Endodermal cell (in vitro differentiated cells): ENCODE measurements around the gene MTUS2. TPM values are rescaled to one million over a fixed set of nuclear protein-coding genes. Genes with fewer than 3 reads are reported as not detected.

Experiments
- DNase-seq: peaks from one replicate; pipeline ENCODE4 v3.0.0-alpha.2; 2017
- H3K27ac ChIP-seq: 2 replicates; pipeline ENCODE4 v1.5.1; 2013; ENCODE audit warnings: mild to moderate bottlenecking, low read depth, low read length, moderate library complexity
- H3K27me3 ChIP-seq: 2 replicates; pipeline ENCODE4 v1.6.1; 2013; ENCODE audit warnings: mild to moderate bottlenecking, low read length, moderate library complexity; ENCODE audit not compliant: insufficient read depth, control insufficient read depth, poor library complexity, severe bottlenecking
- H3K36me3 ChIP-seq: 2 replicates; pipeline ENCODE4 v1.7.0; 2013; ENCODE audit warnings: mild to moderate bottlenecking, low read length, moderate library complexity; ENCODE audit not compliant: control insufficient read depth, insufficient read depth
- H3K4me1 ChIP-seq: one replicate; pipeline ENCODE4 v1.7.0; 2013; ENCODE audit warnings: low read length; ENCODE audit not compliant: control insufficient read depth, insufficient read depth
- H3K4me3 ChIP-seq: 2 replicates; pipeline ENCODE4 v1.5.1; 2013; ENCODE audit warnings: mild to moderate bottlenecking, low read length, moderate library complexity
- H3K9ac ChIP-seq: 2 replicates; pipeline ENCODE4 v1.6.1; 2013; ENCODE audit warnings: mild to moderate bottlenecking, low read length, moderate library complexity; ENCODE audit not compliant: poor library complexity, severe bottlenecking; ENCODE audit errors: extremely low read depth
- H3K9me3 ChIP-seq: 2 replicates; pipeline ENCODE4 v1.6.1; 2013; ENCODE audit warnings: mild to moderate bottlenecking, low read length, moderate library complexity; ENCODE audit not compliant: control insufficient read depth
- H3K27ac Mint-ChIP-seq: 2 replicates; pipeline ENCODE4 v1.8.0; 2020; ENCODE audit warnings: mixed read lengths
- H3K27me3 Mint-ChIP-seq: 2 replicates; pipeline ENCODE4 v1.8.0; 2021; ENCODE audit warnings: mild to moderate bottlenecking, mixed read lengths; ENCODE audit not compliant: insufficient read depth
- H3K36me3 Mint-ChIP-seq: 2 replicates; pipeline ENCODE4 v1.8.0; 2020; ENCODE audit warnings: low read depth, mixed read lengths
- H3K4me1 Mint-ChIP-seq: 2 replicates; pipeline ENCODE4 v1.8.0; 2020; ENCODE audit warnings: mixed read lengths
- H3K4me3 Mint-ChIP-seq: 2 replicates; pipeline ENCODE4 v1.8.0; 2020; ENCODE audit warnings: mild to moderate bottlenecking, moderate library complexity, mixed read lengths
- H3K9me3 Mint-ChIP-seq: 2 replicates; pipeline ENCODE4 v1.8.0; 2020; ENCODE audit warnings: mild to moderate bottlenecking, mixed read lengths
- WGBS, 2 experiments: methylation state at CpG; one replicate each; pipeline versions ENCODE4 v1.1.5 to v1.1.7; 2013; ENCODE audit warnings: missing lambda C conversion rate in 2 of 2, mixed read lengths in 1 of 2; ENCODE audit not compliant: insufficient coverage in 1 of 2, insufficient read length in 1 of 2; 5-methylcytosine and 5-hydroxymethylcytosine counted together
- total RNA-seq, 2 donors: library from RNA; stranded (reverse); fragmentation: NEBNext Ultra II Directional in 1 of 2; extraction: Animal tissue kit (Norgen Biotek cat#: 25700) in 1 of 2; gene quantifications; 2 replicates in 1 of 2; 3 replicates in 1 of 2; pipeline ENCODE4 v1.2.1, GENCODE V29; 2021
- TF ChIP-seq, protein P1 (sequence below): fragments of 200-600 bp; sonication (generic); conservative IDR thresholded peaks from 2 replicates; pipeline ENCODE4 v1.5.0; 2021; ENCODE audit warnings: antibody characterized with exemption, mild to moderate bottlenecking

The MTUS2 gene
- total RNA-seq, 2 donors from 2014 or later = 1.2 to 1.3 TPM

DNA sequence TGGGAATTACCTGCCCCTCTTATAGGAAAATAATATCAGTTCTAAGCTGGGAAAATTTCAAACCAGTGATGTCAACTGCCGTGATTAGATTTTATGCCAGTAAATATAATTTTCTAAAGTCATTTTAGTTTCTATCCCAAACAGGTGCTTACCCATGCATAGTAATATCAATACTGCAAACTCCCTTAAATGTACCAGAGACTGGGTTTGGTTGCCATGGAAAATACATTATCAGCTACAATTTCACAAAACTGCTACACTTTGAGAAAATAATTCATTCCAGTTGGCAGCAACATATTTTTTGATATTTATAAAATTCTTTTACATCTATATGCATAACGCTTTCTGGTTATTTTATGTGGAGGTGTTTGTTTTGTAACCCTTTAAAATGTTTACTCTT, 631.8 kb downstream of the MTUS2 start:
- 100% methylated on average over 1 of the region's 2 CpGs for WGBS, 2 experiments
- H3K4me3 ChIP-seq = no peak overlapping the region

DNA sequence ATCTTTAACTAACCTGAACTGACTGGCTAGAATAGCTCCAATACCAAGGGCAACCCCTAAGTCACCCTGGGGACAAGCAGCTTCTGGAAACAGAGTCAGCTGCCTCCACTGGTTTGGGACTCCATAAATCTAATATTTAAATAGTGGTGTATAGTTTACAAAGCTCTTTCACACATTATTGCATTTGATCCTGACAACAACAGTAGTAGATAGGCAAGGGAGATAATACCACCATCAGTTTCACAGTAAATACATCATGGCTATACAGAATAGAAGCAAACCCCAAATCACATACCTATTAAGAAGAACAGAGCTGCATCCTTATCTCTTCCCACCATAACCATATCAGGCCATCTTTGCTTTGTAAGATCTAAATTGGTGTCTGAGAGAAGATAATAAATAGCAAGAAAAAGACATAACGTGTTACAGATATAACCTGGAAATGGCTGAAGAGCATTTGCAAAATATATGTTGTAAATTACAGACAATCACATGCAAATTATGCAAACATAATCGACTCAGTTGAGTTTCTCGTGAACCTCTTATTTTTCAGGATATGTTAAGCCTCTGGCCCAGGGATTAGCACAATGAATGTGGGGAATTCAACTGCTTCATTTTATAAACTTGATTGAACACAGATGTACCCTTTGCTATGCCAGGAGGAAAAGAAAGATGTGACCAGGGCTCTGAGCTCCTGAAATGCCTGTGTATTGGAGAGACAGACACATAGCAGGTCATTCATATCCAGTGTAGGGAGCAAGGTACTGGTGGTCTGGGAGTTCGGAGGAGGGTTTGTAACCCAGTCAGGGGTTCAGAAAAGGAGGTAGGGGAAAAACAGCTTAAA, 632.9 kb downstream of the MTUS2 start:
- no peaks in the 10 kb centered on the region for H3K27me3 Mint-ChIP-seq
- no peaks in the 10 kb centered on the region for H3K9me3 ChIP-seq
- peaks cover 2% of the 10 kb centered on the region for H3K4me1 Mint-ChIP-seq
- no peak for DNase-seq
- TF ChIP-seq, protein P1, sequence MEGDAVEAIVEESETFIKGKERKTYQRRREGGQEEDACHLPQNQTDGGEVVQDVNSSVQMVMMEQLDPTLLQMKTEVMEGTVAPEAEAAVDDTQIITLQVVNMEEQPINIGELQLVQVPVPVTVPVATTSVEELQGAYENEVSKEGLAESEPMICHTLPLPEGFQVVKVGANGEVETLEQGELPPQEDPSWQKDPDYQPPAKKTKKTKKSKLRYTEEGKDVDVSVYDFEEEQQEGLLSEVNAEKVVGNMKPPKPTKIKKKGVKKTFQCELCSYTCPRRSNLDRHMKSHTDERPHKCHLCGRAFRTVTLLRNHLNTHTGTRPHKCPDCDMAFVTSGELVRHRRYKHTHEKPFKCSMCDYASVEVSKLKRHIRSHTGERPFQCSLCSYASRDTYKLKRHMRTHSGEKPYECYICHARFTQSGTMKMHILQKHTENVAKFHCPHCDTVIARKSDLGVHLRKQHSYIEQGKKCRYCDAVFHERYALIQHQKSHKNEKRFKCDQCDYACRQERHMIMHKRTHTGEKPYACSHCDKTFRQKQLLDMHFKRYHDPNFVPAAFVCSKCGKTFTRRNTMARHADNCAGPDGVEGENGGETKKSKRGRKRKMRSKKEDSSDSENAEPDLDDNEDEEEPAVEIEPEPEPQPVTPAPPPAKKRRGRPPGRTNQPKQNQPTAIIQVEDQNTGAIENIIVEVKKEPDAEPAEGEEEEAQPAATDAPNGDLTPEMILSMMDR = no peak
- no peaks in the 10 kb centered on the region for H3K36me3 ChIP-seq
- H3K27ac Mint-ChIP-seq = no peak overlapping the region
- H3K4me1 ChIP-seq = no peaks in the 10 kb centered on the region
- H3K9ac ChIP-seq = no peak overlapping the region
- H3K27ac ChIP-seq = no peak overlapping the region
- WGBS, 2 experiments = 85 to 100% methylated on average over 3 to 4 of the region's 4 CpGs
- H3K9me3 Mint-ChIP-seq = no peaks in the 10 kb centered on the region
- H3K4me3 ChIP-seq = no peak overlapping the region
- H3K4me3 Mint-ChIP-seq = no peak overlapping the region
- no peaks in the 10 kb centered on the region for H3K27me3 ChIP-seq
- H3K36me3 Mint-ChIP-seq = no peaks in the 10 kb centered on the region

More for the DNA sequence above, 631.8 kb downstream of the MTUS2 start:
- TF ChIP-seq, protein P1 = no peak
- no peak overlapping the region for H3K4me3 Mint-ChIP-seq
- no peaks in the 10 kb centered on the region for H3K27me3 ChIP-seq
- H3K27me3 Mint-ChIP-seq = no peaks in the 10 kb centered on the region
- H3K4me1 ChIP-seq = no peaks in the 10 kb centered on the region
- no peaks in the 10 kb centered on the region for H3K36me3 Mint-ChIP-seq
- peaks cover 5% of the 10 kb centered on the region for H3K4me1 Mint-ChIP-seq
- no peak overlapping the region for H3K9ac ChIP-seq
- H3K27ac Mint-ChIP-seq = no peak overlapping the region
- H3K36me3 ChIP-seq = no peaks in the 10 kb centered on the region
- H3K9me3 Mint-ChIP-seq = no peaks in the 10 kb centered on the region
- H3K27ac ChIP-seq = no peak overlapping the region
- H3K9me3 ChIP-seq = no peaks in the 10 kb centered on the region
- DNase-seq = no peak

DNA sequence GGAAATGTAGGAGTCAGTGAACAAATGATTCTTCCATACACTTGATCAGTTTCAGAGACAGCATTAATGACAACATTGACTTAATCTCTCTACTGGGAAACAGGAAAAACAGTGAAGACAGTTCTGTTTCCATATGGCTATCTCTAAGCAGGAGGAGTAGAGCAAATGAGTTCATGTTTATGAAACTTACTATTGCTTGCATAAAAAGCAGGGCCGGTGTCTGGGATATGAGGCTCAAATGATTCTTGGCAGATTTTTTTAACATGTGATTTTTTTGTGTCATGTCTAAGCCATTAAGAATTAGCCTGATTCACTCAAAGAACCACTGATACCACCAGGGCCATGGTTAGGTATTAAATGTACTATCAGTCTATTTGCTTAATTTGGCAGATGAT, 633.5 kb downstream of the MTUS2 start:
- Histone ChIP-seq H3K36me3 (no peaks in the 10 kb centered on the region), H3K4me1 (no peaks in the 10 kb centered on the region), H3K9ac (no peak overlapping the region), H3K4me3 (no peak overlapping the region), H3K9me3 (no peaks in the 10 kb centered on the region), H3K27me3 (no peaks in the 10 kb centered on the region), H3K27ac (no peak overlapping the region)
- H3K36me3 Mint-ChIP-seq = no peaks in the 10 kb centered on the region
- no peaks in the 10 kb centered on the region for H3K27me3 Mint-ChIP-seq
- no peaks in the 10 kb centered on the region for H3K4me1 Mint-ChIP-seq
- 96 to 100% methylated on average over 1 of the region's 1 CpG for WGBS, 2 experiments
- TF ChIP-seq, protein P1 = no peak
- no peak overlapping the region for H3K27ac Mint-ChIP-seq
- H3K9me3 Mint-ChIP-seq = no peaks in the 10 kb centered on the region
- no peak for DNase-seq
- no peak overlapping the region for H3K4me3 Mint-ChIP-seq
